ENCODE data around the gene SNX6. TPM values are rescaled to one million over a fixed set of nuclear protein-coding genes. Genes with fewer than 3 reads are reported as not detected.
A peak's percentile ranks its signal among the peaks of the same experiment; 100 is the strongest.
"Not testable (repeated sequence)": the region's sequence is repeated elsewhere in the genome, so short reads cannot be mapped to it uniquely, and the experiment has no call there.

Gene SNX6
- total RNA-seq, 1 donor from 2014 or later, result 60.4 TPM

GRCh38 chr14:34548472-34548981 lies 81.4 kb downstream of the SNX6 start:
- no peak for DNase-seq
- no peak for TF ChIP-seq CTCF (IDR thresholded peaks at IDR 0.05; ENCODE audit: borderline replicate concordance)
- no peaks in the 10 kb centered on the region for H3K4me1 ChIP-seq

GRCh38 chr14:34547136-34547520 lies 82.8 kb downstream of the SNX6 start:
- H3K27me3 ChIP-seq (ENCODE audit: low read depth); H3K9me3 ChIP-seq (replicated peaks); DNase-seq; H3K4me1 ChIP-seq; intact Hi-C loops (cut with micrococcal nuclease); H3K4me3 ChIP-seq; H3K27ac ChIP-seq (replicated peaks); H3K36me3 ChIP-seq: not testable (repeated sequence)

More at GRCh38 chr14:34548472-34548981, 81.4 kb downstream of the SNX6 start:
- no peaks in the 10 kb centered on the region for H3K9me3 ChIP-seq (replicated peaks)
- H3K27me3 ChIP-seq (ENCODE audit: low read depth), result no peaks in the 10 kb centered on the region
- no peak overlapping the region for H3K4me3 ChIP-seq
- intact Hi-C loops (cut with micrococcal nuclease), result no loop called here
- H3K27ac ChIP-seq (replicated peaks), result no peak overlapping the region
- H3K36me3 ChIP-seq, result no peaks in the 10 kb centered on the region

- H3K27me3 ChIP-seq (ENCODE audit: low read depth); H3K27ac ChIP-seq (replicated peaks); intact Hi-C loops (cut with micrococcal nuclease); H3K9me3 ChIP-seq (replicated peaks); DNase-seq; H3K4me3 ChIP-seq; H3K4me1 ChIP-seq; H3K36me3 ChIP-seq: not testable (repeated sequence)
Observed at GRCh38 chr14:34546272-34547135, 83.4 kb downstream of the SNX6 start.

- H3K36me3 ChIP-seq; H3K9me3 ChIP-seq (replicated peaks); intact Hi-C loops (cut with micrococcal nuclease); DNase-seq; H3K27me3 ChIP-seq (ENCODE audit: low read depth): not testable (repeated sequence)
- Histone ChIP-seq H3K4me3 (peak overlapping the region; percentile 97), H3K4me1 (peaks cover 35% of the 10 kb centered on the region), H3K27ac (replicated peaks) (peak overlapping the region; percentile 95)
Observed at GRCh38 chr14:34540181-34541059, 89.5 kb downstream of the SNX6 start.

- Histone ChIP-seq H3K4me3 (peak within 1 kb of the TSS; percentile 97), H3K36me3 (peaks cover 16% of the 10 kb centered on the region), H3K27me3 (ENCODE audit: low read depth) (no peaks in the 10 kb centered on the region), H3K9me3 (replicated peaks) (no peaks in the 10 kb centered on the region), H3K27ac (replicated peaks) (peak within 1 kb of the TSS; percentile 95), H3K4me1 (peaks cover 35% of the 10 kb centered on the region)
- TF ChIP-seq CTCF (IDR thresholded peaks at IDR 0.05; ENCODE audit: borderline replicate concordance), result no peak
- DNase-seq, result peak; percentile 98
- intact Hi-C loops (cut with micrococcal nuclease), result no loop called here
Observed at GRCh38 chr14:34539407-34540180, 90.4 kb downstream of the SNX6 start, which contains the start of gene EAPP. EAPP (minus strand) TSS chr14:34539701; CDS start chr14:34539628, 73 bp downstream.

- H3K4me3 ChIP-seq, result peak overlapping the region; percentile 97
- H3K9me3 ChIP-seq (replicated peaks), result no peaks in the 10 kb centered on the region
- no peak for DNase-seq
- intact Hi-C loops (cut with micrococcal nuclease), result no loop called here
- peak overlapping the region; percentile 95 for H3K27ac ChIP-seq (replicated peaks)
- H3K36me3 ChIP-seq, result peaks cover 23% of the 10 kb centered on the region
- TF ChIP-seq CTCF (IDR thresholded peaks at IDR 0.05; ENCODE audit: borderline replicate concordance), result no peak
- H3K27me3 ChIP-seq (ENCODE audit: low read depth), result no peaks in the 10 kb centered on the region
- peaks cover 35% of the 10 kb centered on the region for H3K4me1 ChIP-seq
Observed at GRCh38 chr14:34538871-34539406, 91.0 kb downstream of the SNX6 start.

- H3K9me3 ChIP-seq (replicated peaks); DNase-seq; intact Hi-C loops (cut with micrococcal nuclease); H3K27ac ChIP-seq (replicated peaks); H3K27me3 ChIP-seq (ENCODE audit: low read depth): not testable (repeated sequence)
- H3K4me1 ChIP-seq, result peaks cover 35% of the 10 kb centered on the region
- peaks cover 31% of the 10 kb centered on the region for H3K36me3 ChIP-seq
- H3K4me3 ChIP-seq, result peak overlapping the region; percentile 97
Observed at GRCh38 chr14:34538096-34538495, 91.9 kb downstream of the SNX6 start.
